ENCODE results near the gene AHCTF1. TPM values are rescaled to one million over a fixed set of nuclear protein-coding genes. Genes with fewer than 3 reads are reported as not detected.
A peak's percentile ranks its signal among the peaks of the same experiment; 100 is the strongest.

Gene AHCTF1, protein sequence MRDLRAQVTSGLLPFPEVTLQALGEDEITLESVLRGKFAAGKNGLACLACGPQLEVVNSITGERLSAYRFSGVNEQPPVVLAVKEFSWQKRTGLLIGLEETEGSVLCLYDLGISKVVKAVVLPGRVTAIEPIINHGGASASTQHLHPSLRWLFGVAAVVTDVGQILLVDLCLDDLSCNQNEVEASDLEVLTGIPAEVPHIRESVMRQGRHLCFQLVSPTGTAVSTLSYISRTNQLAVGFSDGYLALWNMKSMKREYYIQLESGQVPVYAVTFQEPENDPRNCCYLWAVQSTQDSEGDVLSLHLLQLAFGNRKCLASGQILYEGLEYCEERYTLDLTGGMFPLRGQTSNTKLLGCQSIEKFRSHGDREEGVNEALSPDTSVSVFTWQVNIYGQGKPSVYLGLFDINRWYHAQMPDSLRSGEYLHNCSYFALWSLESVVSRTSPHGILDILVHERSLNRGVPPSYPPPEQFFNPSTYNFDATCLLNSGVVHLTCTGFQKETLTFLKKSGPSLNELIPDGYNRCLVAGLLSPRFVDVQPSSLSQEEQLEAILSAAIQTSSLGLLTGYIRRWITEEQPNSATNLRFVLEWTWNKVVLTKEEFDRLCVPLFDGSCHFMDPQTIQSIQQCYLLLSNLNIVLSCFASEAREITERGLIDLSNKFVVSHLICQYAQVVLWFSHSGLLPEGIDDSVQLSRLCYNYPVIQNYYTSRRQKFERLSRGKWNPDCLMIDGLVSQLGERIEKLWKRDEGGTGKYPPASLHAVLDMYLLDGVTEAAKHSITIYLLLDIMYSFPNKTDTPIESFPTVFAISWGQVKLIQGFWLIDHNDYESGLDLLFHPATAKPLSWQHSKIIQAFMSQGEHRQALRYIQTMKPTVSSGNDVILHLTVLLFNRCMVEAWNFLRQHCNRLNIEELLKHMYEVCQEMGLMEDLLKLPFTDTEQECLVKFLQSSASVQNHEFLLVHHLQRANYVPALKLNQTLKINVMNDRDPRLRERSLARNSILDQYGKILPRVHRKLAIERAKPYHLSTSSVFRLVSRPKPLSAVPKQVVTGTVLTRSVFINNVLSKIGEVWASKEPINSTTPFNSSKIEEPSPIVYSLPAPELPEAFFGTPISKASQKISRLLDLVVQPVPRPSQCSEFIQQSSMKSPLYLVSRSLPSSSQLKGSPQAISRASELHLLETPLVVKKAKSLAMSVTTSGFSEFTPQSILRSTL (N-terminal part only)
- total RNA-seq (2014; rRNA removed; shearing (Covaris generic)) (47.7 and 49.8 TPM in 2 replicates), polyA plus RNA-seq (2016; fragmentation: Nextera tagmentation; extraction: Ambion mirVana) (14.9 and 21.7 TPM in 2 replicates)
- long read RNA-seq, partial matches to known transcripts = 6 of 6 reads
- long read RNA-seq, other reads (novel, unspliced or antisense) = 0 of 6 reads

DNA sequence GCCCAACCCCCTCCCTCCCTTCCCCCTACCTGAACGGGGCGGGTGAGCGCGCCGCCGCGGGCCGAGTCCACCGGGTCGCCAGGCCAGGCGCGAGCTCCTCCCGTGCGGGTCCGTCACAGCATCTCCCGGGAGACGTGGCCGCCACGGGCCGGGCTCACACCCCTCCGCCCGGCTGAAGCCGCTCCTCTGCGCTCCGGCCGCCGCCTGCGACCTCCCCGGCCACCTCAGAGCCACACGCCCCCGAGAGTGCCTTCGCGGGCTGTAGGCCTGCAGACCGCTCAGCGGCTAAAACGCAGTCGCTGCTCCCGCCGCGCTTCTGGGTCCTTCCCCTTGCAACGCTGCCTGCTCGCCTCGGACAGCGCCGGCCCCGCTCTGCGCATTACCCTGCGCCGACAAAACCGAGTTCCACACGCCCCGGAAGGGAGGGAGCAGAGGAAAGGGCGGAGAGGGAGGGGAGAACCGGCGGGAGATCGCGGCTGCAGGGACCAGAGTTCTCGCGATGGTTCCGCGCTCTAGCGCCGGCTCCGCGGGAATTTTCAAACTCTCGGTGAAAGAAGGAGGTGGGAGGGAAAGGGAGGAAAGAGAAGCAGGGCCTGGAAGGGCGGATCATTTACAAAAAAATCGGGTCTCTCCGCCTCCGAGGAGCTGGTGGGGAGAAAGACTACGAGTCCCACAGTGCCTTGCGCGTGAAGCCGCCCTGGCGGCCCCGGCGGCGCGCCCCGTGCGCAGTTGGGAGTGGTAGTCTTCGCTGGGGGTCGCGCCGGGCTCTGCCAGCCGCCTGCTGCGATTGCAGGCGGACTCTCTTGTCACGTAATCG is at the start of gene AHCTF1:
TSS of gene AHCTF1 (minus strand) at position 400 of the 817 bp plus-strand sequence. CDS start 13,578 bp downstream, outside the sequence.
- peaks cover 18% of the 10 kb centered on the region for H3K4me1 ChIP-seq (ENCODE audit: insufficient read depth)
- H3K27me3 Mint-ChIP-seq (ENCODE audit: insufficient read depth, low read depth, poor library complexity) = peaks cover 15% of the 10 kb centered on the region
- no peaks in the 10 kb centered on the region; the same call in 2 of the 3 replicates for H3K9me3 Mint-ChIP-seq
- peaks cover 31% of the 10 kb centered on the region for H4K20me1 ChIP-seq (replicated peaks; ENCODE audit: insufficient read depth)
- H3K27ac ChIP-seq (ENCODE audit: low read depth) = peak within 1 kb of the TSS; percentile 96
- peak within 1 kb of the TSS; percentile 95 for H3K4me3 Mint-ChIP-seq
- no peaks in the 10 kb centered on the region for H3K9me2 ChIP-seq (ENCODE audit: insufficient read depth)
- H3K27ac Mint-ChIP-seq = peak within 1 kb of the TSS; percentile 95
- no peaks in the 10 kb centered on the region for H3K36me3 ChIP-seq (ENCODE audit: insufficient read depth)
- H3K4me2 ChIP-seq = peak within 1 kb of the TSS; percentile 82
- H3K4me1 Mint-ChIP-seq = peaks cover 16% of the 10 kb centered on the region
- peak within 1 kb of the TSS; percentile 83 for H2AFZ ChIP-seq
- ATAC-seq = peak; percentile 88
- H3K79me2 ChIP-seq (replicated peaks; ENCODE audit: insufficient read depth) = peaks cover 43% of the 10 kb centered on the region
- DNase-seq (ENCODE audit: low spot score) = peak; percentile 98
- peaks cover 30% of the 10 kb centered on the region for H3K36me3 Mint-ChIP-seq (ENCODE audit: low read depth)
- H3K27me3 ChIP-seq (ENCODE audit: insufficient read depth) = no peaks in the 10 kb centered on the region
- 0 out of 2 replicates have a peak, but pooled peaks cover 5% of the 10 kb centered on the region for H3F3A ChIP-seq (replicated peaks; ENCODE audit: low read depth)
- peak within 1 kb of the TSS; percentile 71 for H3K4me3 ChIP-seq
- TF ChIP-seq, protein P1, sequence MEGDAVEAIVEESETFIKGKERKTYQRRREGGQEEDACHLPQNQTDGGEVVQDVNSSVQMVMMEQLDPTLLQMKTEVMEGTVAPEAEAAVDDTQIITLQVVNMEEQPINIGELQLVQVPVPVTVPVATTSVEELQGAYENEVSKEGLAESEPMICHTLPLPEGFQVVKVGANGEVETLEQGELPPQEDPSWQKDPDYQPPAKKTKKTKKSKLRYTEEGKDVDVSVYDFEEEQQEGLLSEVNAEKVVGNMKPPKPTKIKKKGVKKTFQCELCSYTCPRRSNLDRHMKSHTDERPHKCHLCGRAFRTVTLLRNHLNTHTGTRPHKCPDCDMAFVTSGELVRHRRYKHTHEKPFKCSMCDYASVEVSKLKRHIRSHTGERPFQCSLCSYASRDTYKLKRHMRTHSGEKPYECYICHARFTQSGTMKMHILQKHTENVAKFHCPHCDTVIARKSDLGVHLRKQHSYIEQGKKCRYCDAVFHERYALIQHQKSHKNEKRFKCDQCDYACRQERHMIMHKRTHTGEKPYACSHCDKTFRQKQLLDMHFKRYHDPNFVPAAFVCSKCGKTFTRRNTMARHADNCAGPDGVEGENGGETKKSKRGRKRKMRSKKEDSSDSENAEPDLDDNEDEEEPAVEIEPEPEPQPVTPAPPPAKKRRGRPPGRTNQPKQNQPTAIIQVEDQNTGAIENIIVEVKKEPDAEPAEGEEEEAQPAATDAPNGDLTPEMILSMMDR (conservative IDR thresholded peaks at IDR 0.05; ENCODE audit: low read depth in 2 of 2) = no peak
- TF ChIP-seq, protein P2, sequence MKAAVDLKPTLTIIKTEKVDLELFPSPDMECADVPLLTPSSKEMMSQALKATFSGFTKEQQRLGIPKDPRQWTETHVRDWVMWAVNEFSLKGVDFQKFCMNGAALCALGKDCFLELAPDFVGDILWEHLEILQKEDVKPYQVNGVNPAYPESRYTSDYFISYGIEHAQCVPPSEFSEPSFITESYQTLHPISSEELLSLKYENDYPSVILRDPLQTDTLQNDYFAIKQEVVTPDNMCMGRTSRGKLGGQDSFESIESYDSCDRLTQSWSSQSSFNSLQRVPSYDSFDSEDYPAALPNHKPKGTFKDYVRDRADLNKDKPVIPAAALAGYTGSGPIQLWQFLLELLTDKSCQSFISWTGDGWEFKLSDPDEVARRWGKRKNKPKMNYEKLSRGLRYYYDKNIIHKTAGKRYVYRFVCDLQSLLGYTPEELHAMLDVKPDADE (IDR thresholded peaks at IDR 0.05) = peak; percentile 92
- TF ChIP-seq EZH2phosphoT487 (IDR thresholded peaks at IDR 0.05; ENCODE audit: unreplicated experiment) = no peak
- no peak for TF ChIP-seq ZNF114 (CRISPR knock-in tag; IDR thresholded peaks at IDR 0.05)
- TF ChIP-seq, protein P3, sequence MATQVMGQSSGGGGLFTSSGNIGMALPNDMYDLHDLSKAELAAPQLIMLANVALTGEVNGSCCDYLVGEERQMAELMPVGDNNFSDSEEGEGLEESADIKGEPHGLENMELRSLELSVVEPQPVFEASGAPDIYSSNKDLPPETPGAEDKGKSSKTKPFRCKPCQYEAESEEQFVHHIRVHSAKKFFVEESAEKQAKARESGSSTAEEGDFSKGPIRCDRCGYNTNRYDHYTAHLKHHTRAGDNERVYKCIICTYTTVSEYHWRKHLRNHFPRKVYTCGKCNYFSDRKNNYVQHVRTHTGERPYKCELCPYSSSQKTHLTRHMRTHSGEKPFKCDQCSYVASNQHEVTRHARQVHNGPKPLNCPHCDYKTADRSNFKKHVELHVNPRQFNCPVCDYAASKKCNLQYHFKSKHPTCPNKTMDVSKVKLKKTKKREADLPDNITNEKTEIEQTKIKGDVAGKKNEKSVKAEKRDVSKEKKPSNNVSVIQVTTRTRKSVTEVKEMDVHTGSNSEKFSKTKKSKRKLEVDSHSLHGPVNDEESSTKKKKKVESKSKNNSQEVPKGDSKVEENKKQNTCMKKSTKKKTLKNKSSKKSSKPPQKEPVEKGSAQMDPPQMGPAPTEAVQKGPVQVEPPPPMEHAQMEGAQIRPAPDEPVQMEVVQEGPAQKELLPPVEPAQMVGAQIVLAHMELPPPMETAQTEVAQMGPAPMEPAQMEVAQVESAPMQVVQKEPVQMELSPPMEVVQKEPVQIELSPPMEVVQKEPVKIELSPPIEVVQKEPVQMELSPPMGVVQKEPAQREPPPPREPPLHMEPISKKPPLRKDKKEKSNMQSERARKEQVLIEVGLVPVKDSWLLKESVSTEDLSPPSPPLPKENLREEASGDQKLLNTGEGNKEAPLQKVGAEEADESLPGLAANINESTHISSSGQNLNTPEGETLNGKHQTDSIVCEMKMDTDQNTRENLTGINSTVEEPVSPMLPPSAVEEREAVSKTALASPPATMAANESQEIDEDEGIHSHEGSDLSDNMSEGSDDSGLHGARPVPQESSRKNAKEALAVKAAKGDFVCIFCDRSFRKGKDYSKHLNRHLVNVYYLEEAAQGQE (IDR thresholded peaks at IDR 0.05; ENCODE audit: unreplicated experiment) = no peak
- TF ChIP-seq, protein P4, sequence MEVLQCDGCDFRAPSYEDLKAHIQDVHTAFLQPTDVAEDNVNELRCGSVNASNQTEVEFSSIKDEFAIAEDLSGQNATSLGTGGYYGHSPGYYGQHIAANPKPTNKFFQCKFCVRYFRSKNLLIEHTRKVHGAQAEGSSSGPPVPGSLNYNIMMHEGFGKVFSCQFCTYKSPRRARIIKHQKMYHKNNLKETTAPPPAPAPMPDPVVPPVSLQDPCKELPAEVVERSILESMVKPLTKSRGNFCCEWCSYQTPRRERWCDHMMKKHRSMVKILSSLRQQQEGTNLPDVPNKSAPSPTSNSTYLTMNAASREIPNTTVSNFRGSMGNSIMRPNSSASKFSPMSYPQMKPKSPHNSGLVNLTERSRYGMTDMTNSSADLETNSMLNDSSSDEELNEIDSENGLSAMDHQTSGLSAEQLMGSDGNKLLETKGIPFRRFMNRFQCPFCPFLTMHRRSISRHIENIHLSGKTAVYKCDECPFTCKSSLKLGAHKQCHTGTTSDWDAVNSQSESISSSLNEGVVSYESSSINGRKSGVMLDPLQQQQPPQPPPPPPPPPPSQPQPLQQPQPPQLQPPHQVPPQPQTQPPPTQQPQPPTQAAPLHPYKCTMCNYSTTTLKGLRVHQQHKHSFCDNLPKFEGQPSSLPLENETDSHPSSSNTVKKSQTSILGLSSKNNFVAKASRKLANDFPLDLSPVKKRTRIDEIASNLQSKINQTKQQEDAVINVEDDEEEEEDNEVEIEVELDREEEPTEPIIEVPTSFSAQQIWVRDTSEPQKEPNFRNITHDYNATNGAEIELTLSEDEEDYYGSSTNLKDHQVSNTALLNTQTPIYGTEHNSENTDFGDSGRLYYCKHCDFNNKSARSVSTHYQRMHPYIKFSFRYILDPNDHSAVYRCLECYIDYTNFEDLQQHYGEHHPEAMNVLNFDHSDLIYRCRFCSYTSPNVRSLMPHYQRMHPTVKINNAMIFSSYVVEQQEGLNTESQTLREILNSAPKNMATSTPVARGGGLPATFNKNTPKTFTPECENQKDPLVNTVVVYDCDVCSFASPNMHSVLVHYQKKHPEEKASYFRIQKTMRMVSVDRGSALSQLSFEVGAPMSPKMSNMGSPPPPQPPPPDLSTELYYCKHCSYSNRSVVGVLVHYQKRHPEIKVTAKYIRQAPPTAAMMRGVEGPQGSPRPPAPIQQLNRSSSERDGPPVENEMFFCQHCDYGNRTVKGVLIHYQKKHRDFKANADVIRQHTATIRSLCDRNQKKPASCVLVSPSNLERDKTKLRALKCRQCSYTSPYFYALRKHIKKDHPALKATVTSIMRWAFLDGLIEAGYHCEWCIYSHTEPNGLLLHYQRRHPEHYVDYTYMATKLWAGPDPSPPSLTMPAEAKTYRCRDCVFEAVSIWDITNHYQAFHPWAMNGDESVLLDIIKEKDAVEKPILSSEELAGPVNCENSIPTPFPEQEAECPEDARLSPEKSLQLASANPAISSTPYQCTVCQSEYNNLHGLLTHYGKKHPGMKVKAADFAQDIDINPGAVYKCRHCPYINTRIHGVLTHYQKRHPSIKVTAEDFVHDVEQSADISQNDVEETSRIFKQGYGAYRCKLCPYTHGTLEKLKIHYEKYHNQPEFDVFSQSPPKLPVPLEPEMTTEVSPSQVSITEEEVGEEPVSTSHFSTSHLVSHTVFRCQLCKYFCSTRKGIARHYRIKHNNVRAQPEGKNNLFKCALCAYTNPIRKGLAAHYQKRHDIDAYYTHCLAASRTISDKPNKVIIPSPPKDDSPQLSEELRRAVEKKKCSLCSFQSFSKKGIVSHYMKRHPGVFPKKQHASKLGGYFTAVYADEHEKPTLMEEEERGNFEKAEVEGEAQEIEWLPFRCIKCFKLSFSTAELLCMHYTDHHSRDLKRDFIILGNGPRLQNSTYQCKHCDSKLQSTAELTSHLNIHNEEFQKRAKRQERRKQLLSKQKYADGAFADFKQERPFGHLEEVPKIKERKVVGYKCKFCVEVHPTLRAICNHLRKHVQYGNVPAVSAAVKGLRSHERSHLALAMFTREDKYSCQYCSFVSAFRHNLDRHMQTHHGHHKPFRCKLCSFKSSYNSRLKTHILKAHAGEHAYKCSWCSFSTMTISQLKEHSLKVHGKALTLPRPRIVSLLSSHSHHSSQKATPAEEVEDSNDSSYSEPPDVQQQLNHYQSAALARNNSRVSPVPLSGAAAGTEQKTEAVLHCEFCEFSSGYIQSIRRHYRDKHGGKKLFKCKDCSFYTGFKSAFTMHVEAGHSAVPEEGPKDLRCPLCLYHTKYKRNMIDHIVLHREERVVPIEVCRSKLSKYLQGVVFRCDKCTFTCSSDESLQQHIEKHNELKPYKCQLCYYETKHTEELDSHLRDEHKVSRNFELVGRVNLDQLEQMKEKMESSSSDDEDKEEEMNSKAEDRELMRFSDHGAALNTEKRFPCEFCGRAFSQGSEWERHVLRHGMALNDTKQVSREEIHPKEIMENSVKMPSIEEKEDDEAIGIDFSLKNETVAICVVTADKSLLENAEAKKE (CRISPR knock-in tag; IDR thresholded peaks at IDR 0.05) = no peak

All from GM23338 (cell line).